ENCODE measurements around the gene CCRL2. TPM values are rescaled to one million over a fixed set of nuclear protein-coding genes. Genes with fewer than 3 reads are reported as not detected.
"Not testable (repeated sequence)": the region's sequence is repeated elsewhere in the genome, so short reads cannot be mapped to it uniquely, and the experiment has no call there.

CCRL2 gene
- total and polyA plus RNA-seq, 2 donors (not counting 1 experiment from before 2014, with no cell fraction given), result 0.33 to 3.7 TPM

DNA sequence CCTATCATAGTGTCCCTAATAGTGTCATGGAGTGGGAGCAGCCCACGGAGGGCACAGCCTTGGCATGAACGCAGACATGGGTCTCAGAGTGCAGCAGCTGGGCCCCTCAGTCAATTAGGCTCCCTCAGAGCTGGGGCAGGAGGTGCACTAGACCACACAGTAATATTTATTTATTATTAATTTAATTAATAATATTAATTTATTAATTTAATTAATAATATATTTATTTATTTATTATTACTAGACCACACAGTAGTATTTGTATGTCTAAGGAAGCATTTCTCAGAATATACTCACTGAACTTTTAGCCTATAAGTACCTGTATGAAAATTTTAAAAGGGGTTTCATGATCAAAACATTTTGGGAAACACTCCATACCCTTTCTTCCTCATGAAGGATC lies 5.5 kb upstream of the CCRL2 start:
- Histone ChIP-seq H2AFZ (ENCODE audit: low read length) (no peak overlapping the region), H3K9ac (ENCODE audit: insufficient read depth, low read length) (no peak overlapping the region), H3K79me2 (ENCODE audit: control insufficient read depth, insufficient read depth, low read length) (no peaks in the 10 kb centered on the region), H3K4me3 (replicated peaks in 1 of 4; ENCODE audit: control extremely low read depth in 1 of 4, insufficient read depth in 1 of 4, low read depth in 3 of 4, low read length in 4 of 4) (no peak overlapping the region), H3K4me2 (ENCODE audit: extremely low read depth, insufficient read depth, low read length) (no peak overlapping the region), H3K27ac (ENCODE audit: insufficient read depth, low read length) (no peak overlapping the region), H3K9me3 (ENCODE audit: control insufficient read depth, insufficient read depth, low read depth, low read length) (no peaks in the 10 kb centered on the region), H3K4me1 (ENCODE audit: control insufficient read depth, extremely low read depth, insufficient read depth, low read length) (peaks cover 14% of the 10 kb centered on the region), H4K20me1 (ENCODE audit: control insufficient read depth, extremely low read depth, insufficient read depth, low read length) (no peaks in the 10 kb centered on the region), H3K27me3 (ENCODE audit: control insufficient read depth, insufficient read depth, low read length) (no peaks in the 10 kb centered on the region), H3K36me3 (ENCODE audit: control insufficient read depth, insufficient read depth, low read length) (no peaks in the 10 kb centered on the region)
- DNase-seq (ENCODE audit: low read depth in 2 of 2), result no peak
- TF ChIP-seq, protein P1, sequence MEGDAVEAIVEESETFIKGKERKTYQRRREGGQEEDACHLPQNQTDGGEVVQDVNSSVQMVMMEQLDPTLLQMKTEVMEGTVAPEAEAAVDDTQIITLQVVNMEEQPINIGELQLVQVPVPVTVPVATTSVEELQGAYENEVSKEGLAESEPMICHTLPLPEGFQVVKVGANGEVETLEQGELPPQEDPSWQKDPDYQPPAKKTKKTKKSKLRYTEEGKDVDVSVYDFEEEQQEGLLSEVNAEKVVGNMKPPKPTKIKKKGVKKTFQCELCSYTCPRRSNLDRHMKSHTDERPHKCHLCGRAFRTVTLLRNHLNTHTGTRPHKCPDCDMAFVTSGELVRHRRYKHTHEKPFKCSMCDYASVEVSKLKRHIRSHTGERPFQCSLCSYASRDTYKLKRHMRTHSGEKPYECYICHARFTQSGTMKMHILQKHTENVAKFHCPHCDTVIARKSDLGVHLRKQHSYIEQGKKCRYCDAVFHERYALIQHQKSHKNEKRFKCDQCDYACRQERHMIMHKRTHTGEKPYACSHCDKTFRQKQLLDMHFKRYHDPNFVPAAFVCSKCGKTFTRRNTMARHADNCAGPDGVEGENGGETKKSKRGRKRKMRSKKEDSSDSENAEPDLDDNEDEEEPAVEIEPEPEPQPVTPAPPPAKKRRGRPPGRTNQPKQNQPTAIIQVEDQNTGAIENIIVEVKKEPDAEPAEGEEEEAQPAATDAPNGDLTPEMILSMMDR (conservative IDR thresholded peaks at IDR 0.05 in 1 of 2, IDR thresholded peaks at IDR 0.05 in 1 of 2; ENCODE audit: low read depth in 1 of 2, low read length in 2 of 2), result no peak
- TF ChIP-seq EZH2 (IDR thresholded peaks at IDR 0.05; ENCODE audit: low read length, missing control alignments), result no peak

DNA sequence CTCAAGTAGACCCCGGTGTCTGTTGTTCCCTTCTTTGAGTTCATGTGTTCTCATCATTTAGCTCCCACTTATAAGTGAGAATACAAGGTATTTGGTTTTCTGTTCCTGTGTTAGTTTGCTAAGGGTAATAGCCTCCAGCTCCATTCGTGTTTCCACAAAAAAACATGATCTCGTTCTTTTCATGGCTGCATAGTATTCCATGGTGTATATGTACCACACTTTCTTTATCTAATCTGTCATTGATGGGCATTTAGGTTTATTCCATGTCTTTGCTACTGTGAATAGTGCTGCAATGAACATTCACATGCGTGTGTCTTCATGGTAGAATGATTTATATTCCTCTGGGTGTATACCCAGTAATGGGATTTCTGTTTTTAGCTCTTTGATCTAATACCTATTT lies 4.2 kb upstream of the CCRL2 start:
- H3K27me3 ChIP-seq (ENCODE audit: control insufficient read depth, insufficient read depth, low read length); H2AFZ ChIP-seq (ENCODE audit: low read length); H4K20me1 ChIP-seq (ENCODE audit: control insufficient read depth, extremely low read depth, insufficient read depth, low read length); H3K4me3 ChIP-seq (replicated peaks in 1 of 4; ENCODE audit: control extremely low read depth in 1 of 4, insufficient read depth in 1 of 4, low read depth in 3 of 4, low read length in 4 of 4); H3K79me2 ChIP-seq (ENCODE audit: control insufficient read depth, insufficient read depth, low read length); H3K9ac ChIP-seq (ENCODE audit: insufficient read depth, low read length); H3K4me2 ChIP-seq (ENCODE audit: extremely low read depth, insufficient read depth, low read length); H3K36me3 ChIP-seq (ENCODE audit: control insufficient read depth, insufficient read depth, low read length); H3K27ac ChIP-seq (ENCODE audit: insufficient read depth, low read length); DNase-seq (ENCODE audit: low read depth in 2 of 2); H3K9me3 ChIP-seq (ENCODE audit: control insufficient read depth, insufficient read depth, low read depth, low read length): not testable (repeated sequence)
- H3K4me1 ChIP-seq (ENCODE audit: control insufficient read depth, extremely low read depth, insufficient read depth, low read length), result peaks cover 25% of the 10 kb centered on the region

DNA sequence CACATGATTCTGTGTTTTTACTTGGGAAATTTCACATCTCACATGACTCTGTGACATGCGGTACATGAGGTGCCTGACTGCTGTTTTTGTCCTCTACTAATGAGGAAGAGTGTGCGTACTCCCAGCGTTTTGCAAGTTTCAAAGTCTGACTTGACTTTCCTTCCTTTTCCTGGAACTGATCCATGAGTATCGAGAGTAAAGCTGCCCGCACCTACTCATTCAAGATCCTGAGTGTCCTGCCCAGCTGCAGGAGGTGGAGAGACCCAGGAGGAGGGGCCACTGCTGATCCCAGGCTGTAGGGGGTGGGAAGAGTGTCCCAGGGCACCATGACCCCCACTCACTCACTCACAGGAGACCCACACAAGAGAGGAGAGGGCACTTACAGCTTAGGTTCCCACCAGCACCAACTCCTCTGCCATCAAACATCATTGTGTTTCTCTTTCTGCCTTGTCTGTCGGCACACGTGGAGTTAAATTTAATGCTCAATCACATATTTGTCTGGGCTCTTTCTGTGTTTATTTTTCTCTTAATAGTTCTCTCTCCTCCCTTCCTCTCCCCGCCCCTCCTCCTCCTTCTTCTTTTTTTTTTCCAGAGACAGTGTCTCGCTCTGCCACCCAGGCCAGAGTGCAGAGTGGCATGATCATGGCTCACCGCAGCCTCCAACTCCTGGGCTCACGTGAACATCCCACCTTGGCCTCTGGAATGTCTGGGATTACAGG lies 1.6 kb upstream of the CCRL2 start:
- Histone ChIP-seq H2AFZ (ENCODE audit: low read length) (peak overlapping the region; percentile 7), H3K27ac (ENCODE audit: insufficient read depth, low read length) (no peak overlapping the region), H4K20me1 (ENCODE audit: control insufficient read depth, extremely low read depth, insufficient read depth, low read length) (no peaks in the 10 kb centered on the region), H3K4me3 (replicated peaks in 1 of 4; ENCODE audit: control extremely low read depth in 1 of 4, insufficient read depth in 1 of 4, low read depth in 3 of 4, low read length in 4 of 4) (no peak overlapping the region), H3K4me1 (ENCODE audit: control insufficient read depth, extremely low read depth, insufficient read depth, low read length) (peaks cover 27% of the 10 kb centered on the region), H3K9me3 (ENCODE audit: control insufficient read depth, insufficient read depth, low read depth, low read length) (no peaks in the 10 kb centered on the region), H3K79me2 (ENCODE audit: control insufficient read depth, insufficient read depth, low read length) (no peaks in the 10 kb centered on the region), H3K27me3 (ENCODE audit: control insufficient read depth, insufficient read depth, low read length) (no peaks in the 10 kb centered on the region), H3K36me3 (ENCODE audit: control insufficient read depth, insufficient read depth, low read length) (no peaks in the 10 kb centered on the region), H3K9ac (ENCODE audit: insufficient read depth, low read length) (no peak overlapping the region), H3K4me2 (ENCODE audit: extremely low read depth, insufficient read depth, low read length) (no peak overlapping the region)
- no peak for DNase-seq (ENCODE audit: low read depth in 2 of 2)
- TF ChIP-seq, protein P1 (conservative IDR thresholded peaks at IDR 0.05 in 1 of 2, IDR thresholded peaks at IDR 0.05 in 1 of 2; ENCODE audit: low read depth in 1 of 2, low read length in 2 of 2), result no peak
- TF ChIP-seq EZH2 (IDR thresholded peaks at IDR 0.05; ENCODE audit: low read length, missing control alignments), result no peak
